Stimulated activated CD4-positive, alpha-beta T cell treated with anti-CD3 and anti-CD28 coated beads, Interleukin-2, amount 100 ng/mL, for 48 hours (primary cell): ENCODE measurements around the gene SLC22A23.

ENCODE experiments used
- DNase-seq, 2 donors: peaks; one replicate each; pipeline ENCODE4 v3.0.0-alpha.2; 2020

The SLC22A23 gene

DNA sequence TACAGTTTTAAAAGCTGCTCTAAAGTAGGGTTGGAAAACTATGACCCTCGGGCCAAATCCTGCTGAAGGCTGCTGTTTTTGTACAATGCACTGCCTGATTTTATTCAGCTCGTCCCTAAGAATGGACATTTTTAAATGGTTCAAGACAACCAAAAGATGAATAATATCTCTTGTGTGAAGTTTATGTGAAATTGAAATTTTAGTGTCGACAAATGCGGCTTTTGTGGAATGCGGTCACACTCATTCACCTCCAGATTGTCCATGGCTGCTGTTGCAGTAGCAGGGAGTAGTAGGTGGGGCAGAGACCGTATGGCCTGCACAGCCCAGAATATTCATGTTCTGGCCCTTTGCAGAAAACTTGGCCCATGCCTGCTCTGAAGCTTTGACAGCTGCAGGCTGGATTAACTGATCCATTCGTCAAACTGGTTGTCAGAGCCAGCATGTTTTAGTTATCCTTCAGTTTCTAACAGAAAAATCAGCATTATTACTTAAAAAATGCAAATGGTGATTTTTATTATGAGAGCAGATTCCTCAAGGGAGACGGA is 106.5 kb downstream of the SLC22A23 start:
- DNase-seq, result no peak

DNA sequence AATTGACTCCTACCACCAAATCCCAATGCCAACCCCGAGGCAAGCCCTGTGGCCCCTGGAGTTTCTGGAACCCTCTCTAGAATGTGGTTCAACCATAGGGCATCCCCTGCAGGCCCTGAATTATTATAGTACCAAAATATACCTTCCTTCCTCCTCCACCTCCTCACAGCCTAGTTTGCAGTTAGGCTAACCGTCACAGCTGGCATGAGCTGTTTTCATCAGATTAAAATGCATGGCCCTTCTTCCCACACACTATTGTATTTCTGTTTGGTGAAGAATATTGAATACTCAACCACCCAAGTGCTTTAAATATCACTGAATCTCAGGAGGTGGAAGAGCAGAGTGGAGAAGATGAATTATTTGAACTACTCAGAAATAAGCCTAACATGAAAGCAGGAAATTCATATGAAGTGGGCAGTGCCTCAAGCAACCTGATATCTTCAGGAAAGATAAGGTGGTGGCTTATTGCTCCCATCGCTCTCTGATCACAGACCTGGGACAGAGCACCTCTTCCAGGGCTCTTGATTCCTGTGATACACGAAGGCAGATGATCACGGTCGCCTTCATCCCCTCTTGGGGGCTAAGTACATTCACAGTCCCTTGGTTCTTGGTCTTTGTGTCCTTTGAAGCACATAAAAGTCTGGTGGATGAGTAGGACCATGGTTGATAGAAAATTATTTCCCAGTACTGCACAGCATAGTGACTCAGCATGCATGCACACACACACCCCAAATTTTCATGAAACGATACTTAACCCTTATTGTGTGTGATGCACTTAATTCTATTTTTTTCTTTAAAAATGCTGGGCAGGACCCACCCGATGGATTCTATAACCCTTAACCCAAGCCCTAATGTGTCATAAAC is 107.2 kb downstream of the SLC22A23 start:
- DNase-seq, result no peak

DNA sequence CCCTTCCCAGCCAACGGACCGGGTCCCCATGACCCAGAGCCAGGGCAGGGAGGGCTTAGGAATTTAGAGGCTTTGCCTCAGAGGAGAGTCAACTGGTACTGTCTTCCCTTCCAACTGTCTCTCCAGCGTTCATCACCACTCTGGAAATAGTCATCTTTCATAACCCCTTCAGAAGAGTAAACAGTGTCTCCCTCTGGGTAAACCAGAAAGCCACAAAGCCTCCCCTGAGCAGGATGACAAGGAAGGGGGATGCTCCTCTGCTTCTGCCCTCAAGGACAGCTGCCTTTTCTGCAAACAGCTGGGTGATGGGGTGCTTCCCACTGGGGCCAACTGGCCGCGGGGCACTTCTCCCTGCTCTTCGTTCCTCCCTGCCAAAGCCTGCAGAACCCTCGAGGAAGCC is 108.0 kb downstream of the SLC22A23 start:
- DNase-seq, result no peak

DNA sequence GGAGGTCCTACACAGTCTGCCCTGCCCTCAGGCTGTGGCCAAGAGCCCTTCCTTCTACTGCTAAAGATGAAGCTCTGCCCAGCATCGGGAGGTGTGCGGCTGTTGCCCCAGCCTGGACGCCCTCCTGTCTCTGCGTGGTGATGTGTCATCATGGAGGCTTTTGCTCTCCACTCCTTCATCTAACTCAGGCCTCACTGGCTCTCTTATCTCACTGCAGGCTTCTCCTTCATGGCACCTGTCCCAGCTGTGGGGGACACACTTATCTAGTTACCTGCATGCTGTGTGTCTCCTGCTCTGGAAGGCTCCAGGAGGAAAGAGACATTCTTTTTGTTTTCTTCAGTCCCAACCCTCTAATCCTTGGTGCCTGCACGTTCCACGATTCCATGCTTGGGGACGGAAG is 109.0 kb downstream of the SLC22A23 start:
- DNase-seq, result no peak

DNA sequence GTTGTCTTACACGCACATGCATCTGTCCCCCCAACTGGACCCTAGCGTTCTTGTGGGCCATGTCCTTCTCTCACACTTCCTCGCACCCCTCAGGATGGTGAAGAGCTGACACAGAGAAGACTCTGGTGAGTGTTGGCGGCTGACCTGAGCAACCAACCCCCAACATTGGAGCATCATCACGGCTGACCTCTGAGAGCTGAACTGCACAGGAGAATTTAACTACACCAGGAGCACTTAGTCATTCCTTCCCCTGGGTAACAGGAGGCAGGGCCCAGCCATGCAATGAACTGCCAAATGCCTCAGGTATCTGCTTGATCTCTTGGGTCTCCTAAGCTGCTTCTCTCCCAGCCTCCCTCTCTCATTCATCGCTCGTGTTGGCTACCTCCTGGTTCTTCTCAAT is 109.6 kb downstream of the SLC22A23 start:
- no peak for DNase-seq

GRCh38 chr6:3346476-3346875 is 110.4 kb downstream of the SLC22A23 start:
- DNase-seq, result no peak

DNA sequence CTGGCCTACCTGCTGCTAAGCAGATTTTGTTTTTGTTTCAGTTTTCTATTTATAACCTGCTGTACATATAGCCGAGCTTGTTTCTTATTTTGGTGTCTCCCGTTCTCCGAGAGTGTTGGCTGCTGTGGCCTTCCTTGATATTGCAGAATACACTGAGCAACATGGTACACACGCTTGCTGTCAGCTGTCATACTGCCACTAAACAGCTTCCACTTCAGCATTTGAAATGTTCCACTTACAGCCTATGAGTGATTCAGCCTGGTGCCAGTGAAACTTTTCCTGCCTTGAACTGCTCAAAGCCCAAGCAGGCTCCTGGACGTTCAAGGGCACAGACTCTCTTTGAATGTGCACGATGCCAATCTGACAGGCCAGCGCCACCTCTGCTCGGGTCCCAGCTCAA is 111.0 kb downstream of the SLC22A23 start:
- DNase-seq, result no peak

DNA sequence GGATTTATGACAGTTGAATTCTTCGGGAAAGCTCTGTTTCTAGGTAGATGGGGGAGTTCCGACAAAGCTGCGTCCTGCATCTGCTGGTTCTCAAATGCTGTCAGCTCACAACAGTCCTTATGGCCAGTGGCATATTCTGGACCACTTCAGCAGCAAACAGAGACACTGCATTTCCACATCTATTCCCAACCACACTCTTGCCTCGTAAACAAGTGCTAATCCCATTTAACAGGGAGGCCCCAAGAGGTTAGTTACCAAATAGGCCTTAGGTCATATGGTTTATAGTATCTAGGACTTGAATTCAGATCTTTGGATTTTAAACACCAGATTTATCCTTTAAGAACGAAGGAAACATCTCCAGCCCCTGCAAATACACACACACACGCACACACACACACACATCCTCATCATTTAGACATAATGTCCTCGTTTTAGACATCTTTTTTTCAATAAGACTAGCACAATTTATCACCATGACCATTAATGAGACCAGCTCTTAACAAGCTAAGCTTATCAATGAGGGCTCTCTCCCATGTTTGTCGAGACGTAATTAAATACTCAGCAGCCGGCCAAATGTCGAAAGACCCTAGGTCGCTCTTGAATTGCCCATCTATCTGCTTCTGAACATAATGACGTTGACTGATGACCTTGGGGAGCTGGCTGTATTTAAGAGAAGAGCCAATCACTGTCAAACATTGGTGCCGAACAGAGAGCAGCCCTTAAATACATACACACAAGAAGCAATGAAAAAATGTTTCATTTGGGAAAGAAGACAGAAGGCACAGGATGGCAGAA is 113.6 kb downstream of the SLC22A23 start:
- DNase-seq, result no peak

- DNase-seq, result no peak
Observed at GRCh38 chr6:3341467-3341866, 115.4 kb downstream of the SLC22A23 start.

- DNase-seq, result no peak
Observed at GRCh38 chr6:3340894-3341293, 116.0 kb downstream of the SLC22A23 start.

DNA sequence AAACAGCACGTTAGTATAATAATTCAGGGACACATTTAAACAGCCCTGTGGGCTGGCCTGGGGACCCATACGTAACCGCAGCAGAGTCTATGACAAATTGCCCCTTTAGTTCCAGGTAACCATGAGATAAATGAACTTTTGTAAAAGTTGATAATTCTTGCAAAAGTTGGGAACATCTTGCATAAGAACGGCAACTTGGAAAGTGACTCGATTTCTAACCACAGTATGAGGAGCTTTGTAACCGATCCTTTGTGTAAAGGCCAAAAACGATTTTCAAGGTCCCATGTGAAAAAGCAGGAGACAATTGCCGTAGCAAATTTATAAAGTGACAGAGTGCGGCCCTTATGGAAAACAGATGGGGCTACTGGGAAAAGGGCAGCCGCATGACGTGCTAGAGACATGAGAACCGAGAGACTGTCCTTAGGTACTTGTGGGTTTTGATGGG is 116.5 kb downstream of the SLC22A23 start:
- DNase-seq, result no peak

GRCh38 chr6:3339811-3340210 is 117.0 kb downstream of the SLC22A23 start:
- no peak for DNase-seq

DNA sequence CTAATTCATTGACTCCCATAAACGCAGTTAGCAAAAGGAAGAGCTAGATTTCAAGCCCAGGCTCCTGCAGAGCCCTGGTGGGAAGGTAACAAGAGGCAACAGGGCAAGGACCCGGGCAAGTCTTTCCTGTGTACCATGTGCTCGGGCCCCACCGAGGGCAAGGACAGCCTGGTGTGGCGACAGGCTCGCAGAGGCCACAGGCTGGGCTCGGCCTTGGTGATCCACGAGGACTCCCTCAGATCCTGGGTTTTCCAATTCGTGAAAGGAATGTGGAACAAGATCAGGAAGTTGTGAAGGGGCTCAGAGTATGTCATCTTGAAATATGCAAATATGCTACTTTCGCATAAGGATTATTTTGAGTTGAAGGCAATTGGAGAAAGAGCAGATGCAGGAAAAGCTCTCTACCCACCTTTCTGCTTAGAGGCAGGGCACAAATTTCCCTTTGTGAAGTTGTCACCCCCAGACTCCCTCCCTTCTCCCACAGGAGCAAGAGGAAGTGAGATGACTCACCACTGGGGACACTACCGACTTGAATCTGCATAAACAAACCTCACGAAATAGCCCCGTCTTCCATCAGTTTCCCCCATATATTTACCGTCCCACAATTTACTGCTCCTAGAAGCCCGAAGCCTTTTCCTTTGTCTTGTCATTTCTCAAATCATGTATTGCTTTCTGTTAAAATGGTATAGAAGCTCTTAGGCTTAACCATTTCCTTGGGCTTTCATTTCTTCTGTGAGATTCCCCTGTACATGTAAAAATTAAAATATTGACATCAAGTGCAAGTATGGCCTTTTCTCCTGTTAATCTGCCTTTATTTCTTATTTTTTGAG is 119.1 kb downstream of the SLC22A23 start:
- DNase-seq, result no peak

DNA sequence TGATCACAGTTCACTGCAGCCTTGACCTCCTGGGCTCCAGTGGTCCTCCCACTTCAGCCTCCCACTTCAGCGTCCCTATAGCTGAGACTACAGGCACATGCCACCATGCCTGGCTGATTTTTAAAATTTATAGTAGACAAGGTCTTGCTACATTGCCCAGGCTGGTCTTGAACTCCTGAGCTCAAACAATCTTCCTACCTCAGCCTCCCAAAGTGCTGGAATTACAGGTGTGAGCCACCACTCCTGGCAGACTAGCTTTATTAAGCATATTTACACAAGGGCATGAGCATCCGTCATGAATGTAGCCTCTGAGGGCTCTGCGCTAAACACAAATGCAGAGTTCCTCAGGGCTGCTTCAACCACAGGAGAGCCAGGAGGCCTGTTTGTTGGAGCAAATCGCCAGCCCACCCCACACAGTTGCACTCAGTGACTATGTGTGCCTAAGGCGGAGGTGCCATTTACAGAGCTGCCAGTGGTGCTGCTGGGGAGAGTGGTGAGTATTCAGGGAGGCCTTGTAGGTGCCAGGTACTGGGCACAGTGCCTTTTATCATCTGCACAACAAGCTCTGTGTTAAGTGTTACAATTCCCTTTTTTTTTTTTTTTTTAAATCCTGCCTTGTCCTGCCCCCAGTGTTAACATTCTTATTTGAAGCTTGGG is 119.9 kb downstream of the SLC22A23 start:
- DNase-seq, result no peak

GRCh38 chr6:3336066-3336786 is 120.6 kb downstream of the SLC22A23 start:
- DNase-seq, result no peak

DNA sequence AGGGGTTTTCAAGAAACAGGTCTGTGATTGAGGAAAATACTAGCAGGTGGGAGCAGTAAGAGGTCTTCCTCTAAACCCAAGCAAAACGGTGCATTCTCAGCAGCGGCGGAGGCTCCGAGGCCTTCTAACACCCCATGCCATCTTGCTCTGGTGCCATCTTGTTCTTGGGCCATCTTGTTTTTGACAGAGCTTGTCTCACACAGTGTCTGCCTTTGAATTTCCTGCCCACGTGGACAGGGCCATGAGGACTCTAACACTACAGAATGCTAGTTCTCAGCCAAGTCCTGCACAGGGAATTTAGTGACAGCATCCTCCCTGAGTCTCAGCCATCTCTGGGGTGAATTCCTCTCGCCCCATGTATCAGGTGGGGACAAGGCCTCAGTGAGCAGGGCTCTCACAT is 121.7 kb downstream of the SLC22A23 start:
- no peak for DNase-seq

DNA sequence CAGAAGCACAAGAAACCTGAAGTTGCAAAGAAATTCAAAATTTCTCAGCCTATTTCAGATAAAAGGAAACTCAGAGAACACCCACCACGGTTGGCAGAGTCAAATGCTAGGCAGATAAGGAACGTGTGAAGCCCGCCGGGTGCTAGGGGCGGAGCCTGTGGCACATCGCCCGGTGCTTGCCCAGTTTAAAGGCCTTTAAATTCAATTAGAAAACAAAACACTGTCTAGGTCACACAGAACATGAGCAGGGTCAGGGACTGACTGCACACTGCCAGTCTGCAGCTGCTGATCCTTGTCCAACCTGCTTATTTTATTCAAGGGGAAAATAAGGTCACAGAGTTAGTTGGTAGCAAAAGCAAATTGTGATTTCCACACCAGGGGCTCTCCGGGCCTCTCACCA is 122.3 kb downstream of the SLC22A23 start:
- no peak for DNase-seq

DNA sequence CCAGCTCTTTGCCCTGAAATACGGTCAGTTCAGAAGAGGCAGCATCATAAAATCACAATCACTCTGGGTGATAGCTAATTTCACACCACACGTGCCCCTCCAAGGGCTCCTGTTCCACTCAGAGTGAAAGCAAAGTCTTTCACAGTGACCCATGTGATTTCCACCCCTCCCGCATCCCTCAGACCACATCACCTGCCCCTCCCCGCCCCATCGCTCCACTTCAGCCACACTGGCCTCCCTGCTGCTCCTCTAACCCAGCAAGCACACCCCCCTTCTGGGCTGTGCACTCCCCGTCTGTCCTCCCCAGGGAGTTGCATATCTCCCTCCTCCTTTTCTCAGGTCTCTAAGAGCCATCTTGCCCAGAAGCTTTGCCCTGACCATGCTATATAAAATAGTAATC is 123.6 kb downstream of the SLC22A23 start:
- DNase-seq, result no peak

- DNase-seq, result no peak
Observed at GRCh38 chr6:3331971-3332370, 124.9 kb downstream of the SLC22A23 start.

- no peak for DNase-seq
Observed at GRCh38 chr6:3331494-3331893, 125.4 kb downstream of the SLC22A23 start.

DNA sequence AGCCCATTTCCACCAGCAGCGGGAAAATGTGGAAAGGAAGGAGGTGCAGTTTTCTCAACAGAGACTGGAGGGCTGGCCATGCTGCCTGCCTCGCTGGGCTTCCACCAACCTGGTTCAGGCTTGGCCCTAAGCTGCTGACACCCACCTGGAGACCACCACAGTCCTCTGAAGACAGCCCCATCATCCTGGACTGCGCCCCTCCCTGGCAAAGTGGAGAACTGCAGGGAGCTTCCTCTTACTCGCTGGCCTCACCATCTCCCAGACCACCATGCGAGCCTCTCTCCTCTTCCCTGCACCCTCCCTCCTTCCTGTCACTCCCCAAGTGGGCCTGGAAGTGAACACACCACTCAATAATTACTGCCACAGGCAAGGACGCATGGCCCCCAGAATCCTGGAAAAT is 126.7 kb downstream of the SLC22A23 start:
- DNase-seq, result no peak
